Mesendoderm (in vitro differentiated cells): Measurements from ENCODE around the gene MAGEF1.
A peak's percentile ranks its signal among the peaks of the same experiment; 100 is the strongest.

Experiments
- DNase-seq: peaks from one replicate; pipeline ENCODE4 v3.0.0; 2013
- H2AK5ac ChIP-seq: 2 replicates; pipeline ENCODE4 v1.6.1; 2013; ENCODE audit warnings: low read length, inconsistent platforms
- H2BK120ac ChIP-seq: 2 replicates; pipeline ENCODE4 v1.6.1; 2013; ENCODE audit warnings: low read depth, mild to moderate bottlenecking, low read length, moderate library complexity, mixed read lengths
- H2BK15ac ChIP-seq: replicated peaks from 2 replicates; pipeline ENCODE4 v1.6.1; 2013; ENCODE audit warnings: low read depth, mild to moderate bottlenecking, moderate library complexity
- H2BK5ac ChIP-seq: 2 replicates; pipeline ENCODE4 v1.6.1; 2013; ENCODE audit warnings: low read length, inconsistent platforms
- H3K18ac ChIP-seq: 2 replicates; pipeline ENCODE4 v1.6.1; 2013; ENCODE audit warnings: mild to moderate bottlenecking, low read length, mixed read lengths
- H3K23ac ChIP-seq: one replicate; pipeline ENCODE4 v1.6.1; 2013; ENCODE audit warnings: low read length
- H3K27ac ChIP-seq: 2 replicates; pipeline ENCODE4 v1.5.1; 2013; ENCODE audit warnings: low read depth, mild to moderate bottlenecking, inconsistent platforms, low read length, moderate library complexity
- H3K27me3 ChIP-seq: 2 replicates; pipeline ENCODE4 v1.6.1; 2013; ENCODE audit warnings: low read length, control low read depth, mild to moderate bottlenecking, inconsistent platforms; ENCODE audit not compliant: insufficient read depth, poor library complexity
- H3K36me3 ChIP-seq: 2 replicates; pipeline ENCODE4 v1.6.1; 2013; ENCODE audit warnings: low read length, inconsistent platforms; ENCODE audit not compliant: control insufficient read depth, insufficient read depth
- H3K4ac ChIP-seq: one replicate; pipeline ENCODE4 v1.6.1; 2013; ENCODE audit warnings: low read depth, mild to moderate bottlenecking, low read length, moderate library complexity
- H3K4me1 ChIP-seq: 2 replicates; pipeline ENCODE4 v1.6.1; 2013; ENCODE audit warnings: low read depth, low read length, inconsistent platforms; ENCODE audit not compliant: control insufficient read depth
- H3K4me2 ChIP-seq: 2 replicates; pipeline ENCODE4 v1.6.1; 2013; ENCODE audit warnings: low read length
- H3K4me3 ChIP-seq: 2 replicates; pipeline ENCODE4 v1.5.1; 2013; ENCODE audit warnings: mild to moderate bottlenecking, low read length
- H3K56ac ChIP-seq: one replicate; pipeline ENCODE4 v1.6.1; 2013; ENCODE audit warnings: low read length
- H3K79me1 ChIP-seq: 2 replicates; pipeline ENCODE4 v1.6.1; 2013; ENCODE audit warnings: low read length, inconsistent platforms
- H3K79me2 ChIP-seq: 2 replicates; pipeline ENCODE4 v1.6.1; 2013; ENCODE audit warnings: mild to moderate bottlenecking, low read length; ENCODE audit not compliant: control insufficient read depth, insufficient read depth
- H3K9ac ChIP-seq: 2 replicates; pipeline ENCODE4 v1.6.1; 2013; ENCODE audit warnings: low read length, inconsistent platforms
- H4K5ac ChIP-seq: one replicate; pipeline ENCODE4 v1.6.1; 2013; ENCODE audit warnings: low read length
- H4K8ac ChIP-seq: one replicate; pipeline ENCODE4 v1.6.1; 2013; ENCODE audit warnings: low read depth, mild to moderate bottlenecking, control low read depth, low read length, moderate library complexity
- WGBS: extraction: QIAGEN DNeasy Blood & Tissue Kit; methylation state at CpG from one replicate; pipeline ENCODE4 v1.1.7; 2013; ENCODE audit warnings: low lambda C conversion rate, missing lambda C conversion rate; ENCODE audit not compliant: insufficient coverage; ENCODE audit errors: extremely low coverage; 5-methylcytosine and 5-hydroxymethylcytosine counted together

MAGEF1 gene

GRCh38 chr3:184750349-184751083 lies 38.7 kb upstream of the MAGEF1 start:
- Histone ChIP-seq H3K23ac (peak overlapping the region; percentile 97), H2BK5ac (peak overlapping the region; percentile 97), H3K27ac (peak overlapping the region; percentile 59), H3K9ac (peak overlapping the region; percentile 34), H4K5ac (no peak overlapping the region), H2BK120ac (peak overlapping the region; percentile 86), H3K79me1 (no peaks in the 10 kb centered on the region), H3K36me3 (no peaks in the 10 kb centered on the region), H3K27me3 (no peaks in the 10 kb centered on the region), H3K79me2 (no peaks in the 10 kb centered on the region), H3K18ac (peak overlapping the region; percentile 25), H3K4me1 (peaks cover 13% of the 10 kb centered on the region), H3K4me2 (no peak overlapping the region), H2AK5ac (peak overlapping the region; percentile 3), H3K56ac (peak overlapping the region; percentile 51), H3K4me3 (no peak overlapping the region), H3K4ac (peak overlapping the region; percentile 82), H4K8ac (no peak overlapping the region), H2BK15ac (no peak overlapping the region)
- WGBS, result no CpG with 5 or more reads among the region's 18 CpGs
- no peak for DNase-seq

DNA sequence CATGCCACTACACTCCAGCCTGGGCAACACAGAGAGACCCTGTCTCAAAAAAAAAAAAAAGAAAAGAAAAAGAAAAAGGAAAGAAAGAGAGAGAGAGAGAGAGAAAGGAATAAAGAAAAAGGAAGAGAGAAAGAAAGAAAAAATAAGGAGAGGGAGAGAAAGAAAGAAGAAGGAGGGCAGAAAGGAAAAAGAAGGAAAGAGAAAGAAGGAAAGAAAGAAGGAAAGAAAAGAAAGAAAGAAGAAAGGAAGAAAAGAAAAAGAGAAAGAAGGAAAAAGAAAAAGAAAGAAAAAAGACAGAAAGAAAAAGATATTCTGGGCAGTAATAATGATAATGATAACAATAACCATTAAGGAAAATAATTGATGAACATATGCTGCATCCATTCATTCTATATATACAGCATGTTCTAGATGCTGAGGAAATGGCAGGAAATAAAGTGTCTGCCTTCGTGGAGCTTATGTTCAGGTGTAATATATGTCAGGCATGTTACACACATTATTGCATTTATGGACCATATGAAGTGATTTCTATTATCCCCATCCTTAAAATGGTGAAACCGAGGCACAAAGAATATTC lies 37.4 kb upstream of the MAGEF1 start:
- peaks cover 13% of the 10 kb centered on the region for H3K4me1 ChIP-seq
- no peak overlapping the region for H3K4me3 ChIP-seq
- H3K4me2 ChIP-seq, result no peak overlapping the region
- H2BK120ac ChIP-seq, result no peak overlapping the region
- no peak overlapping the region for H4K5ac ChIP-seq
- no peak overlapping the region for H3K4ac ChIP-seq
- H4K8ac ChIP-seq, result no peak overlapping the region
- no peak overlapping the region for H3K27ac ChIP-seq
- no peak overlapping the region for H2AK5ac ChIP-seq
- no peaks in the 10 kb centered on the region for H3K36me3 ChIP-seq
- H3K18ac ChIP-seq, result no peak overlapping the region
- H3K23ac ChIP-seq, result no peak overlapping the region
- no peaks in the 10 kb centered on the region for H3K79me2 ChIP-seq
- no peaks in the 10 kb centered on the region for H3K27me3 ChIP-seq
- no peak overlapping the region for H2BK15ac ChIP-seq
- DNase-seq, result no peak
- WGBS, result no CpG with 5 or more reads among the region's 2 CpGs
- H2BK5ac ChIP-seq, result no peak overlapping the region
- H3K9ac ChIP-seq, result no peak overlapping the region
- peak overlapping the region; percentile 70 for H3K56ac ChIP-seq
- no peaks in the 10 kb centered on the region for H3K79me1 ChIP-seq

DNA sequence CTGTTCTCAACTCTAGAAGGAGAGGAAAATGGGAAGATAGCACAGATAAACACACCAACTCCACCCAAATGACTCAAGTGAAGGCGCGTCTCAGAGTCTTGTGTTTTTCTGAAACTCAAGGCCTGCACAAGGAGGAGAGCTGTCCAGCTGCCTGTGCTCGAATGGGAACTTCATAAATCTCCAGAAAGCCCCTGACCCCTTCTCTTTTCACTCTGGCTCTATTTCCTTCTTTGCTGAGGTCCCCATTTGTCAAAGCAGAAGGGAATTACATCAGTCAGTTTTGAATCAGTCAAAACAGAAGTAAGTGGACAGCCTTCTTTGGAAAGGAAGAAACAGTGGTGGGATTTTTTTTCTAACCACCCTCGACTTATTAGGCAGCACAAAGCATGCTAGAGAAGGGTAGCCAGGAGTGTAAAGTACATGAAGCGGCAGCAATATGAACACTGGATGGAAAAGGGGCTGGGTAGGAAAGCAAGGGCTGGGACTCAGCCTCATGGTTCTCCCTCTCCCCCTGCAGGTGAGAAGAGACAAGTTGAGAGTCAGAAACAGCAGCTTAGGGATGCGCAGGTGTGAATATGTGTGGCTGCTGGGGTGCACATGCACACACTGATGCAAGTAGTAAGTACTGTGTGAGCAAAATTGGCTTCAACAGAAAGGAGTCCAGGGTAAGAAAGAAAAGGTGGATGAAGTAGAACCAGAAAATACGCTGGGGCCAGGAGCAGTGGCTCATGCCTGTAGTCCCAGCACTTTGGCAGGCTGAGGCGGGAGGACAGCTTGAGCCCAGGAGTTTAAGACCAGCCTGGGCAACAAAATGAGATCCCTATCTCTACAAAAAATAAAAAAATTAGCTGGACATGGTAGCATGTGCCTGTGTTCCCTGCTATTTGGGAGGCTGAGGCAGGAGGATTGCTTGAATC lies 36.6 kb upstream of the MAGEF1 start:
- H4K8ac ChIP-seq, result no peak overlapping the region
- no peaks in the 10 kb centered on the region for H3K79me2 ChIP-seq
- DNase-seq, result peak; percentile 82
- H3K9ac ChIP-seq, result peak overlapping the region; percentile 18
- H3K23ac ChIP-seq, result no peak overlapping the region
- no peaks in the 10 kb centered on the region for H3K27me3 ChIP-seq
- H3K36me3 ChIP-seq, result no peaks in the 10 kb centered on the region
- peak overlapping the region; percentile 62 for H3K56ac ChIP-seq
- H3K27ac ChIP-seq, result no peak overlapping the region
- no peak overlapping the region for H2BK120ac ChIP-seq
- no peak overlapping the region for H4K5ac ChIP-seq
- no peak overlapping the region for H2AK5ac ChIP-seq
- peak overlapping the region; percentile 73 for H3K4ac ChIP-seq
- peak overlapping the region; percentile 32 for H3K18ac ChIP-seq
- WGBS, result no CpG with 5 or more reads among the region's 8 CpGs
- H2BK15ac ChIP-seq, result no peak overlapping the region
- peaks cover 13% of the 10 kb centered on the region for H3K4me1 ChIP-seq
- H3K4me2 ChIP-seq, result no peak overlapping the region
- H2BK5ac ChIP-seq, result no peak overlapping the region
- no peak overlapping the region for H3K4me3 ChIP-seq
- H3K79me1 ChIP-seq, result no peaks in the 10 kb centered on the region

- H3K36me3 ChIP-seq, result no peaks in the 10 kb centered on the region
- no peak overlapping the region for H3K18ac ChIP-seq
- no peak overlapping the region for H2BK120ac ChIP-seq
- no peak overlapping the region for H4K5ac ChIP-seq
- no peak overlapping the region for H3K4ac ChIP-seq
- no peak overlapping the region for H3K9ac ChIP-seq
- H3K79me1 ChIP-seq, result no peaks in the 10 kb centered on the region
- peak overlapping the region; percentile 28 for H2AK5ac ChIP-seq
- H4K8ac ChIP-seq, result no peak overlapping the region
- no peak overlapping the region for H3K4me3 ChIP-seq
- H3K23ac ChIP-seq, result no peak overlapping the region
- no peak overlapping the region for H3K27ac ChIP-seq
- H2BK5ac ChIP-seq, result peak overlapping the region; percentile 20
- no peak overlapping the region for H3K4me2 ChIP-seq
- H3K4me1 ChIP-seq, result peaks cover 16% of the 10 kb centered on the region
- no peak overlapping the region for H2BK15ac ChIP-seq
- no CpG with 5 or more reads among the region's 14 CpGs for WGBS
- H3K79me2 ChIP-seq, result no peaks in the 10 kb centered on the region
- DNase-seq, result no peak
- H3K27me3 ChIP-seq, result no peaks in the 10 kb centered on the region
- H3K56ac ChIP-seq, result no peak overlapping the region
These were observed 34.6 kb upstream of the MAGEF1 start for GRCh38 chr3:184746131-184747120.

DNA sequence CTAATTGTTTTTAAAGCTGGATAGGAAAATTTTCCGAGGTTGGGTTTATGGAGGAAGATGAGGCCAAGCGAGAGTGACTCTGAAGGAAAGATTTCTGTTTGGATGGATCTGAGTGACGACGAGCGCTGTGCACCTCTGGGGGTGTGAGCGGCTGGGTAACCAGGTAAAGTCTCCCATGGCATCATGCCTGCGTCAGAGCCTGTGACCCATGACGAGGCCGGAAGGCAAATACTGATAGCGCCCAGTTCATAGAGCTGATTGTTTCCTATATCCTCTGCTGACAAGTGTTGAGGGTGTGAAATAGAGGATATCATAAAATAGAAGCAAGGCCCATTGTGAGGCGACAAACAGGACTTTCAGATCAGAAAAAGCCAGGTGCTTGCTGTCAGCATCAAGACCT lies 33.7 kb upstream of the MAGEF1 start:
- Histone ChIP-seq H3K79me2 (no peaks in the 10 kb centered on the region), H3K4me1 (peaks cover 13% of the 10 kb centered on the region), H3K27ac (no peak overlapping the region), H4K8ac (no peak overlapping the region), H3K36me3 (no peaks in the 10 kb centered on the region), H3K79me1 (no peaks in the 10 kb centered on the region), H2BK120ac (no peak overlapping the region), H3K4ac (no peak overlapping the region), H3K23ac (no peak overlapping the region), H3K56ac (no peak overlapping the region), H3K9ac (no peak overlapping the region), H2AK5ac (no peak overlapping the region), H4K5ac (no peak overlapping the region), H2BK5ac (no peak overlapping the region), H3K27me3 (no peaks in the 10 kb centered on the region), H3K18ac (no peak overlapping the region), H3K4me3 (no peak overlapping the region), H3K4me2 (no peak overlapping the region), H2BK15ac (no peak overlapping the region)
- no CpG with 5 or more reads among the region's 11 CpGs for WGBS
- DNase-seq, result no peak
